Left cardiac atrium (tissue), 4 donors: ENCODE measurements around the gene EPS8L2. TPM values are rescaled to one million over a fixed set of nuclear protein-coding genes. Genes with fewer than 3 reads are reported as not detected.

ENCODE experiments used
- ATAC-seq, 2 donors: fragments of 200-7000 bp; cut with Tn5 transposase; one replicate each; pipeline ENCODE4 v1.9.1; 2020; ENCODE audit warnings: mild to moderate bottlenecking in 2 of 2, moderate library complexity in 2 of 2
- DNase-seq: peaks from one replicate; pipeline ENCODE4 v3.0.0-alpha.2; 2020
- intact Hi-C, 2 donors: fragments of 100-400 bp; cut with DNase I; formaldehyde crosslinking; loops; one replicate each; pipeline versions ENCODE4 v1.14.1 to v1.15.1; 2022 to 2023
- total RNA-seq, 2 donors: library from RNA; stranded (reverse); fragmentation: NEBNext Ultra II Directional; extraction: Animal tissue kit (Norgen Biotek cat#: 25700); gene quantifications; one replicate each; pipeline ENCODE4 v1.2.1, GENCODE V29; 2021
- donor health status: DM: no; HTN: yes; CAD: no.
- donor health status: DM: no; HTN: yes; CAD: no; lungs with severe emphysema.
- donor health status: DM: yes; HTN: yes; CAD: no.
- donor health status: Dilated cardiomyopathy.

Gene EPS8L2
- total RNA-seq, 2 donors from 2014 or later: 6.5 to 8.0 TPM

DNA sequence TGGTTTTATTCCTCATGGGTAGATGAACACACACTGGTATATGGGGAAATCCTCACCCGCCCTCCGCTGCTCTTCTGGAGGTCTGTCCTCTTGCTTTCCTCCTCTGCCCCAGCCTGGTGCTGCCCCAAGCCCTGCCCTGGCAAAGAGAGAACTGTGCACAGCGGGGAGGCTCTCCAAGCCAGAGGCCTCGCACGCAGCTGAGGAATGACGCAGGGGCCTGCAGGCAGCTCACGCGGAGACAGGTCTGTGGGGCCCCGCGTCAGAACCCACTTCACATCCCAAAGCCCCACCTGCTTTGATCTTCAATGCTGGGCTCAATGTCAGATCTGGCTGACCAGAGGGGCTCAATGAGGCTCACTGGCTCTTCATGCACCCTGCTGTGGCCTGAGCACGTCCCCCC is 61.2 kb downstream of the EPS8L2 start:
- ATAC-seq (no peak), DNase-seq (no peak)
- intact Hi-C loops: no loop called here

GRCh38 chr11:769887-770641 is 64.0 kb downstream of the EPS8L2 start:
- intact Hi-C loops: no loop called here
- ATAC-seq (no peak), DNase-seq (no peak)

DNA sequence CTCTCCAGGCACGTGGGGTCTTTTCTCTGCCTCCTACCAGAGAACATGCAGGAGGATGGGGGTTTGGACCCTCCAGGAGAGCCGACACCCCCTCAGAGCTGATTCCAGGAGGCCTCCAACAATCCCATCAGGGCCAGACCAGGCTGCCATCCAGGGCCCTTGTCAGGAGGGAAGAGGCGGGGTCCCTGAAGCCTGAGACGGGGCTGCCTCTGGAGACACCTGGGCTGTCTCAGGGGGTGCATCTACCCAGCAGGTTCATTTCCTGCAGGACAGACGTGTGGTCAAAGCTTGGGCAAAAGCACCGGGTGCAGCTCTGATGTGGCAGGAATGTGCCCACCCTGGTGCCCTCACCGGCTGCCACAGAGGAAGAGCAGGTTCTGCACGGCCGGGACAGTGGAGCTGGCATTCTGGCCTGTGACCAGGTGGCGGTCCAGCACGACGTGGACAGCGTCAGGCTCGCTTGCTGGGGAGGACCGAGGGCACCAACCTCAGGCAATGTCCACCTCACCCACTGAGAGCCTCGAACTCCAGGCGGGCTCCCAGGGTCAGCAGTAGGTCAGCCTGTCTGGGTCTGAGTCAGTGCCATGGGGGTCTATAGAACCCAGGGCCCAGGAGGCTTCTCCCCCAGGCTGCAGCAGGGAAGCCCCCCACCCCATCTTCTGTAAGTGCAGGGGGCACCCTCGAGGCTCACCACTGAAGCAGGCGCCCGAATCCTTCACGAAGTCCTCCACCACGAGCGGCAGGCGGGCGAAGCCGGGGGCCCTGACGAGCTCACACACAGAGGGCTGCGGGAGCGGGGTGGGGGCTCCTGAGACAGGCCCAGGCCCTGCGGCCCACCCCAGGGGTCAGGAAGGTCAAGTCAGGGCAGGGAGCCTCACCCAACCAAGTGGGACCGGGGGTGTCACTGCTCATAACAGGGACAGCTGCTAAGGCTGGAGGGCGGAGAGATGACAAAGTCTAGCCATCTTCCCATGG is 64.9 kb downstream of the EPS8L2 start:
- ATAC-seq (no peak), DNase-seq (no peak)
- intact Hi-C loops: no loop called here

DNA sequence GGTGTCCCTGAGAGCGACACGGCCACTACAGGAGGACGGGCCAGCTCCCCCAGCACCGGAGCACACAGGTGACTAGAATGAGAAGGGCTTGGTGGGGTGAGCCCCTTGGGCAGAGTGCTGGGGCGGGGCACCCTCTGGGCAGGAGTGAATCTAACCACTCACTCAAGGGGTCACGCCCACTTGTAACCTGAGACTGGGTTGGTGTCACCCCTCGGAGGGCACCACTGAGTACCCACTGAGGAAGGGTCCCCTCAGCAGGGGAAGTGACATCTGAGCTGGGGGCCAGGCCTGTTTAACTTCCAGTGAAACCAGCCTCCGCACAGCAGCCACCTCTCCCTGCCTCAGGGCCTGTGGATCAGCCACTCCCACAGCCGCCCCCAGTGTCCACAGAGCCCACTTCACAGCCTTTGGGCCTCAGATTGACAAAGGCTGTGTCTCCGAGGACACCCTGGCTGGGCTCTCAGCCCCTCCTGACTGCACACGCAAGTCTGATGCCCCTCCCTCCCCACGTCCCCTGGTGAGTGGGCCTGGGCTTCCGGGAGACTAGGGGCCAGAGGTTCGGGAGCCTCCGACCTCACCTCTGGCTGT is 65.7 kb downstream of the EPS8L2 start:
- no peak for DNase-seq

DNA sequence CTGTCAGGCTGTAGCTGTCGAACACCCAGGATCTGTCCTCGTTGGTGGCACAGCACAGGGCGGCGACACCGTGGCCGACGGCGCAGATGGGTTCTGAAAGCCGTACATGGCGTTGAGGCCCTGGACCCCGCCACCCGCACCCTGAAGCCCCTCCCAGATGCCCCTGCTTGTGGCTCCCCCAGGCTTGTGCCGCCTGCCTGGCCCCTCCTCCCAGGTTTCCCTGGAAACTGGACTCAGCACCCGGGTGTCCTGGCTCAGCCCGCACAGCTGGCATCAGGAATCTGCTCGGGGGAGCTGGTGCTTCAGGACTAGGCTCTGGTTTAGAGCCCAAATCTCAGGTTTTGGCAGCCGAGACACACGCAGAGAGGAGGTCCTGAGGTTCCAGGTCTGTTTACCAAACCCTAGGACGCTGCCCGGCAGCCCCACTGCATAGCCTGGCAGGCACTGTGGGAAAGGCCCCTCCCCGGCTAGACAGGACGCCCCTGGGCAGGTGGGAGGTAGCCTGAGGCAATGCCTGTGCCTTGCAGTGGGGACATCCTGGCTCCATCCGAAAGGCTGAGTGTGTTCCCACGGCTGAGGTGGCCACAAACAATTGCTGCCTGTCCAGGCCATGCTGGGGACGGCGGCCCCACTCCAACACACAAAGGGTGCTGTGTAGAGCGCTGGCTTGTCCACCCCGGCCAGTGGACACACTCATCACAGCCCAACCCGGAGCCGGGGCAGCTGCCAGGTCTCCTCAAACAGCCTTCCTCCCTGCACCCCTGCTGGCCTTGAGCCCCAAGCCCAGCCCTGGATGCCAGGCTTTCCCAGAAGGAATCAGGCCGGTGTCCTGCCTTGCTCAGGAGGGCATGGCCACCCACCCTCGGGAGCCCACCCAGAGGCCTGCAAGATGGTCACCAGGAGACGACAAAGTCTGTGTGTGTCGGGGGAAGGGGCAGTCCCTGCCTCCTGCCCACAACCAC is 66.7 kb downstream of the EPS8L2 start:
- no peak for ATAC-seq
- intact Hi-C loops: no loop called here

More for the DNA sequence above, 65.7 kb downstream of the EPS8L2 start:
- intact Hi-C loops: no loop called here
- no peak for ATAC-seq

GRCh38 chr11:773425-773824 is 67.4 kb downstream of the EPS8L2 start:
- ATAC-seq (no peak), DNase-seq (no peak)
- intact Hi-C loops: no loop called here

More for the DNA sequence above, 66.7 kb downstream of the EPS8L2 start:
- DNase-seq: no peak

- ATAC-seq: no peak
- no peak for DNase-seq
- intact Hi-C loops: no loop called here
Measured at GRCh38 chr11:773830-774229, 67.8 kb downstream of the EPS8L2 start.

DNA sequence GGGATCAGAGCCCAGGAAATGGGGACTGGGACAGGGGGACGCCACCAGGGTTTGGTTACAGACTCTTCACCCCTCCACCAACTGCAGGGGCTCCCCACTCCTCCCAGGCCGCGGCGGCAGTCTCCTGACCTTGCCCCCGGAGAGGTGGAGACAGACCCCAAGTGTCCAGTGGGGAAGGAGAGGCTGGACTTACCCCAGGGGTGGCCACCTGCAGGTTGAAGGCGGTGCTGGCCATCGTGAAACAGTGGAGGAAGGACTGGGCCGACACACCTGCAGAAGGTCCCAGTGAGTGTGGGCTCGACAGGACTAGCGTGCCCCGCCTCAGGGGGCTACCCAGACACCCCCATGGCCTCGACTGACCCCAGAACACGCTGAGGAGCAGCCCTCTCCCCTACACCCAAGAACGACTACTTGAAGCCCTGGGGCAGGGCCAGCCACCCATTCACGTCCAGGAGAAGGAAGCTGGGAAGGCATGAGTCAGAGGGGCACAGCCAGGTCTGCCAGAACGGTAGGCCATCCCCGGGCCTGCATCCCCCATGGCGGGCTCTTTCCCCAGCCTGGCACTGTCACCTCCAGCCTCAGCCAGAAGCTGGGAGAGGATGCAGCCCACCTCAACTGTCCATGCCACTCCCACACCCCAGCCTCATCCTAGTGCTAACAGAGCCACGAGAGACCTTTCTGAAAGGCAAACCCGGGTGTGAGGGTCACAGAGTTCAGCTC is 69.0 kb downstream of the EPS8L2 start:
- ATAC-seq (no peak), DNase-seq (no peak)
- intact Hi-C loops: no loop called here

GRCh38 chr11:776263-776560 is 70.2 kb downstream of the EPS8L2 start:
- intact Hi-C loops: no loop called here
- no peak for DNase-seq

GRCh38 chr11:776561-777287 is 70.7 kb downstream of the EPS8L2 start:
- DNase-seq: no peak
- ATAC-seq: peak; percentile 39 to 47
- intact Hi-C loops: no loop called here

More at GRCh38 chr11:776263-776560, 70.2 kb downstream of the EPS8L2 start:
- no peak for ATAC-seq

Other genes starting within 250 kb of the EPS8L2 start
- gene RNH1, start 199.0 kb upstream of the EPS8L2 start, total RNA-seq: 100 to 1,000 TPM; 153 to 159 TPM
- gene HRAS, start 170.7 kb upstream of the EPS8L2 start, total RNA-seq: 10 to 100 TPM; 47.9 to 56.5 TPM
- gene LRRC56, start 168.7 kb upstream of the EPS8L2 start, total RNA-seq: under 1 TPM; 0.47 to 0.68 TPM
- gene LMNTD2, start 145.5 kb upstream of the EPS8L2 start, total RNA-seq: 1 to 10 TPM in 1 of 2 donors, under 1 TPM in 1; 0.58 to 1.1 TPM
- 1 to 10 TPM; 3.2 to 4.4 TPM for gene RASSF7, start 145.3 kb upstream of the EPS8L2 start, total RNA-seq
- gene PHRF1, start 129.8 kb upstream of the EPS8L2 start, total RNA-seq: 10 to 100 TPM; 17.3 to 21.5 TPM
- 10 to 100 TPM; 12.1 to 24.3 TPM for gene IRF7, start 90.3 kb upstream of the EPS8L2 start, total RNA-seq
- gene CDHR5, start 81.3 kb upstream of the EPS8L2 start, total RNA-seq: not detected
- not detected for gene SCT, start 79.0 kb upstream of the EPS8L2 start, total RNA-seq
- under 1 TPM; 0.15 to 0.29 TPM for gene DRD4, start 69.0 kb upstream of the EPS8L2 start, total RNA-seq
- gene DEAF1, start 11.0 kb upstream of the EPS8L2 start, total RNA-seq: 10 to 100 TPM; 19.2 to 21.1 TPM
- gene TMEM80, start 10.4 kb upstream of the EPS8L2 start, total RNA-seq: 10 to 100 TPM; 11.3 to 15.6 TPM
- gene TALDO1, start 41.2 kb downstream of the EPS8L2 start, total RNA-seq: 100 to 1,000 TPM; 107 to 121 TPM
- gene GATD1, start 71.3 kb downstream of the EPS8L2 start, total RNA-seq: 10 to 100 TPM; 29.8 to 43.5 TPM
- under 1 TPM in 1 of 2 donors, not detected in 1; 0.58 TPM for gene CEND1, start 83.9 kb downstream of the EPS8L2 start, total RNA-seq
- 10 to 100 TPM in 1 of 2 donors, 1 to 10 TPM in 1; 6.5 to 11.6 TPM for gene SLC25A22, start 92.0 kb downstream of the EPS8L2 start, total RNA-seq
- 1 to 10 TPM; 8.5 to 9.1 TPM for gene PIDD1, start 99.0 kb downstream of the EPS8L2 start, total RNA-seq
- gene RPLP2, start 103.7 kb downstream of the EPS8L2 start, total RNA-seq: 1,000 to 10,000 TPM; 1,371 to 1,375 TPM
- gene PNPLA2, start 112.7 kb downstream of the EPS8L2 start, total RNA-seq: 100 to 1,000 TPM; 316 to 372 TPM
- 10 to 100 TPM; 18.9 to 27.7 TPM for gene CRACR2B, start 121.7 kb downstream of the EPS8L2 start, total RNA-seq
- 100 to 1,000 TPM; 382 to 489 TPM for gene CD151, start 126.7 kb downstream of the EPS8L2 start, total RNA-seq
- 100 to 1,000 TPM; 163 to 202 TPM for gene POLR2L, start 136.3 kb downstream of the EPS8L2 start, total RNA-seq
- 10 to 100 TPM; 46.1 to 63.5 TPM for gene TSPAN4, start 136.6 kb downstream of the EPS8L2 start, total RNA-seq
- gene CHID1, start 204.6 kb downstream of the EPS8L2 start, total RNA-seq: 10 to 100 TPM; 58.7 to 64.6 TPM
- gene AP2A2, start 219.6 kb downstream of the EPS8L2 start, total RNA-seq: 10 to 100 TPM; 58.1 to 58.6 TPM